Memory B cell (primary cell): ENCODE measurements around the gene CIITA.

Source experiments
- ATAC-seq: fragments of 150-1000 bp; cut with Tn5 transposase; 2 replicates; pipeline ENCODE4 v1.10.0; 2021; ENCODE audit warnings: low read depth, mild to moderate bottlenecking, moderate library complexity
- DNase-seq, 2 donors: peaks; one replicate each; pipeline ENCODE4 v3.0.0; 2022; ENCODE audit warnings: low spot score in 2 of 2
- H3K27ac Mint-ChIP-seq: one replicate; pipeline ENCODE4 v1.8.0; 2022; ENCODE audit warnings: mild to moderate bottlenecking, moderate library complexity, mixed read lengths
- H3K27me3 Mint-ChIP-seq: one replicate; pipeline ENCODE4 v1.8.0; 2022; ENCODE audit warnings: mixed read lengths
- H3K36me3 Mint-ChIP-seq: one replicate; pipeline ENCODE4 v1.8.0; 2022; ENCODE audit warnings: mild to moderate bottlenecking, mixed read lengths
- H3K4me1 Mint-ChIP-seq: one replicate; pipeline ENCODE4 v1.8.0; 2022; ENCODE audit warnings: mixed read lengths
- H3K4me3 Mint-ChIP-seq: one replicate; pipeline ENCODE4 v1.8.0; 2022; ENCODE audit warnings: mild to moderate bottlenecking, moderate library complexity, mixed read lengths
- H3K9me3 Mint-ChIP-seq: one replicate; pipeline ENCODE4 v1.8.0; 2022; ENCODE audit warnings: mixed read lengths

The CIITA gene

DNA sequence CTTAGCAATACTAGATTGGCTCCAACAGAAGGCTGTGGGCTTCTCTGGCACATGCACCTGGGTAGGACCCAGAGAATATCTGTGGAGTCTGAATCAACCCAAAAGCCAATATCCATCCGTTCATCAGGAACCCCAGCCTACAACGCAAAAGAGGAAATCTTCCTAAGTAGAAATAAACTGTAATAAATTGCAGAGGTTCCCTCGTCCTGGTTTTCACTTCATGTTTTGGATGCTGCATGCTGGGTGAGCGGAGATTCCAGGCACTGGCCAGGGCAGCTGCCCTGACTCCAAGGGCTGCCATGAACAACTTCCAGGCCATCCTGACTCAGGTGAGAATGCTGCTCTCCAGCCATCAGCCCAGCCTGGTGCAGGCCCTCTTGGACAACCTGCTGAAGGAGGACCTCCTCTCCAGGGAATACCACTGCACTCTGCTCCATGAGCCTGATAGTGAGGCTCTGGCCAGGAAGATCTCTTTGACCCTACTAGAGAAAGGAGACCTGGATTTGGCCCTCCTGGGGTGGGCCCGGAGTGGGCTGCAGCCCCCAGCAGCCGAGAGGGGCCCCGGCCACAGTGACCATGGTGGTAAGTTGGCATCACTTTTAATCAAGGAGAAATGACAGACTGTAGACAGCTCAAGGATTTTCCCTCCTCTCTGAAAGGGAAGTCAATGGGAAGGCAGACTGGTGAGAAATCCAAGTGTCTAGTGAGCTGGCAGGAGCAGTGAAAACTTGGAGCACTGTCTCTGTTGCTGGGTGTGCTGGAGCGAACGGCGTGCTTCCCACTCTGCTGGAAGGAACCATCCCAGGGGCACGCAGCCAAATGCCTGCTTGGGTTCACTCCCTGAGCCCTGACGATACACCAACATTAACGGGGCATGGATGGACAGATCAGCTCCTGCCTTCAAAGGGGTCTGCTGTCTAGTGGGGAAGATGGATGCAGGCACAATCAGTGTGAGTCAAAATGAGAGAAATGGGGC is 10.7 kb upstream of the CIITA start:
- H3K4me1 Mint-ChIP-seq = peaks cover 56% of the 10 kb centered on the region
- no peak for DNase-seq
- no peaks in the 10 kb centered on the region for H3K9me3 Mint-ChIP-seq
- no peak for ATAC-seq
- H3K4me3 Mint-ChIP-seq = peak overlapping the region; percentile 38
- no peaks in the 10 kb centered on the region for H3K27me3 Mint-ChIP-seq
- H3K36me3 Mint-ChIP-seq = peaks cover 10% of the 10 kb centered on the region
- peak overlapping the region; percentile 94 for H3K27ac Mint-ChIP-seq

DNA sequence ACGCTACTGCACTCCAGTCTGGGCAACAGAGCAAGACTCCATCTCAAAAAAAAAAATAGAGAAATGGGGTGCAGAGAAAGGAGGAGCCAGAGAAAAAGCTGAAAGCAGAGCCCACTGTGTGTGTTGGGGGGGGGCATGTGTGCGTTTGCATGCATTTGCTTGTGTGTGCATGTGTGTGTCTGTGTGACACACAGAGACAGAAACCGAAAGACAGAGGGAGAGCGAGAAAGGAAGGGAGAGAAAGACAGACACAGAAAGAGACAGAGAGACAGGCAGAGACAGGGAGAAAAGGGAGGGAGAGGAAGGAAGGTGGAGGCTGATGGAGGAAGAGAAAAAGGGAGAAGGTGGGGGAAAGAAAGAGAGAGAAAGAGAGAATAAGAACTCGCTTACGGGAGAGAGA is 9.8 kb upstream of the CIITA start:
- H3K4me1 Mint-ChIP-seq = peaks cover 63% of the 10 kb centered on the region
- peak overlapping the region; percentile 94 for H3K27ac Mint-ChIP-seq
- DNase-seq (no peak), ATAC-seq (peak; percentile 11)
- H3K4me3 Mint-ChIP-seq = peak overlapping the region; percentile 81
- no peaks in the 10 kb centered on the region for H3K27me3 Mint-ChIP-seq
- H3K36me3 Mint-ChIP-seq = peaks cover 10% of the 10 kb centered on the region
- no peaks in the 10 kb centered on the region for H3K9me3 Mint-ChIP-seq

DNA sequence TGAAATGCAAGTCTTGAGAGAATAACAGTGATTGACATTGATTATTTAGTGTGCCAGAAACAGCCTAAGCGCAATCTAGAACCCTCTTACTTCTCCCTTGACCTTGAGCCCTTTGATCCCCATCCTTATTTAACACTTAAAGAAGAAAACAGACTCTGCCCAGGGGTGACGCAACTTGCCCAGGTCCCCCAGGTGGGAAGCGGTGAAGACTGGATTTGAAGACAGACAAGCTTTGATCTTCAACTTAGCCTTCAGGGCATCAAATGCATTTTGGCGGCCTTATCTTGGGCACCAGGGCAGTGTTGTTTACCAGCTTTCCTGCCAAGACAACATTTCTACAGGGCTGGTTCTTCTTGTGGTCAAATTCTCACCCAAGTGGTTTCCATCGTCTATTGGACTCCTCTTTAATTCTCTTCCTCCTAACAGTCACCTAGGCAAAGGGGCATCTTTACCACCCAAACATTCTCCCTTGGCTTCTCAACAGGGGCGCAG is 8.9 kb upstream of the CIITA start:
- no peak for ATAC-seq
- Mint-ChIP-seq H3K27ac (peak overlapping the region; percentile 94), H3K4me1 (peaks cover 68% of the 10 kb centered on the region), H3K4me3 (peak overlapping the region; percentile 73), H3K36me3 (peaks cover 10% of the 10 kb centered on the region), H3K9me3 (no peaks in the 10 kb centered on the region), H3K27me3 (no peaks in the 10 kb centered on the region)
- DNase-seq = no peak

DNA sequence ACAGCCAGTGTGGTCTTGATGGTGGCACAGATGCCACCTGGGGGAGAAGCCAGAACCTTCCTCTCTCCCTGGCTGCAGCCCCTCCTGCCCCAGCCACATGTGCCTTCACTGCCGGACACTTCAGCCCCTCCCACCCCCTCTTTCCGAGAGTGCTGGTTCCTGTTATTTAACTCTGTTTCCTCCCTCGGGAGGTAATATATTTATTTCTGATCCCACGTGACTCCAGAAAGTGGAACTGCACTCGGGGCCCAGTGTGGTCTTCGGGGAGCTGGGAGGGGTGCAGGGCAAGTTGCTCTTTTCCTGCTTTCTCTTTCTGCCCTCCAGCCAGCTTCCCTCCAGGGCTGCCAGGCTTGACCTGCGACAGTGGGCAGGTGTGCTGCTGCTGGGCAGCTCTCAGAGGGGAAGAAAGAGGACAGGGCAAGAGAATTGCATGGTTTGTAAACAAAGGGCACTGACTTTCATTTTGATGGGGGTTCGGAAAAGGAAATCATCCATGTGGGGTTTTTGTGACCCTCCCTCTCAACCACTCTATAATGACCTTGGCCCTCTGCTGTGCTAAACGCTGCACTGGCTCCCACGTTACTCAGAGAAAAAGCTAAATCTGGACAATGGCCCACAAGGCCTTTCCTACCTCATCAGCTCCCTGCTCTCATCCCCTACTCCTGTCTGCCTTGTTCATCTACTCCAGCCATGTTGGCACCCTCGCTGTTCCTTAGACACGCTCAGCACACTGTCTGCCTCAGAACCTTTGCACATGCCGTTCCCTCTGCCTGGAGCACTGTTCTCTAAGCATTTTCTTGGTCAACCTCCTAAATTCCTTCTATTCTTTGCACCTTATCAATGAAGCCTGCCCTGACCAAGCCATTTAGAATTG is 8.2 kb upstream of the CIITA start:
- no peaks in the 10 kb centered on the region for H3K9me3 Mint-ChIP-seq
- ATAC-seq (peak; percentile 75), DNase-seq (peak; percentile 69 to 75)
- peak overlapping the region; percentile 94 for H3K27ac Mint-ChIP-seq
- peaks cover 5% of the 10 kb centered on the region for H3K36me3 Mint-ChIP-seq
- H3K4me3 Mint-ChIP-seq = peak overlapping the region; percentile 73
- H3K27me3 Mint-ChIP-seq = no peaks in the 10 kb centered on the region
- H3K4me1 Mint-ChIP-seq = peaks cover 69% of the 10 kb centered on the region

DNA sequence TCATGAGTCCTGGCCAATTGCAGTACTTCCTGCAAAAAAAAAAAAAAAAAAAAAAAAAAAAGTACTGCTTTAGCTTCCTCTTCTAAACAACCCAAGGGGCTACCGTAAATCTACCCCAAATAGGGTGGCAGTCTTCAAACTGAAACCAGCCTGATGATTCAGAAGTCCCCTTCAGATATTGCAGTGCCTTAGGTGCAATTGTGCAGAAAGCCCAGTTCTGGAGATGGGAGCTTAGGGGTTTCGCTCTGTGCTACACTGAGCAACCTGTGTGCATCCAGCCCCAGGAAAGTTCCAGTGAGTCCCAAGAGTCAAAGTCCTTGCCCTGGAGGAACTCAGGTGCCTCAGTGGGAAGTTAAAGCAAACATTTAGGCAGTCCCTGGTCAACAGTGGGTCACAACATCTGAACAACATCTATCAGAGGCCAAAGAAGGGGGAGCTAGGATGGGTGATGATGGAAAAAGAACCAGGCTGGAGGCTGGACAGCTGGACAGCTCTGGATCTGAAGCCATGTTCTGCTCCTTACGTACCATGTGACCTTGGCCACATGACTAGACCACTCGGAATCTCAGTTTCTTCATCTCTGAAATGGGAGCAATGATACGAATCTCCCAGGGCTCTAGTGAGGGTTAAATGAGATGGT is 6.7 kb upstream of the CIITA start:
- peak in 1 of 2 donors; percentile 52 for DNase-seq
- peak; percentile 52 for ATAC-seq
- H3K27me3 Mint-ChIP-seq = no peaks in the 10 kb centered on the region
- H3K36me3 Mint-ChIP-seq = no peaks in the 10 kb centered on the region
- H3K9me3 Mint-ChIP-seq = no peaks in the 10 kb centered on the region
- H3K27ac Mint-ChIP-seq = peak overlapping the region; percentile 94
- H3K4me1 Mint-ChIP-seq = peaks cover 73% of the 10 kb centered on the region
- H3K4me3 Mint-ChIP-seq = peak overlapping the region; percentile 58

DNA sequence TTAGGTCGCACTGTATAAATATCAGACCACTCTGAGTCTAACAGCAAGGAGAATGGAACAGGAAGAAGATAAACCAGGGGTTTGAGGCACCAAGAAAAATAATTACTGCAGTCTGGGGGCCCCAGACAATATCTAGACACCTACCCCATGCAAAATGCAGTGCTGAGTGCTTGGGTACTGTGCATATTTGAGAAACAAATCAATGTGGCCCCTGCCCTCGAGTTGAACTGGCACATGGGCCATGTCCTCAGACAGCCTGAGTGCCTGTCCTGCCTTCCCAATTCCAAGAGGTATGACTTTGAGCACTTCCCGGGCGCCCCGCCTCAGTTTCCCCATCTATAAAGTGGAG is 6.2 kb upstream of the CIITA start:
- H3K4me1 Mint-ChIP-seq = peaks cover 78% of the 10 kb centered on the region
- DNase-seq (no peak), ATAC-seq (no peak)
- H3K27ac Mint-ChIP-seq = peak overlapping the region; percentile 94
- no peaks in the 10 kb centered on the region for H3K27me3 Mint-ChIP-seq
- H3K9me3 Mint-ChIP-seq = no peaks in the 10 kb centered on the region
- peak overlapping the region; percentile 47 for H3K4me3 Mint-ChIP-seq
- H3K36me3 Mint-ChIP-seq = no peaks in the 10 kb centered on the region

DNA sequence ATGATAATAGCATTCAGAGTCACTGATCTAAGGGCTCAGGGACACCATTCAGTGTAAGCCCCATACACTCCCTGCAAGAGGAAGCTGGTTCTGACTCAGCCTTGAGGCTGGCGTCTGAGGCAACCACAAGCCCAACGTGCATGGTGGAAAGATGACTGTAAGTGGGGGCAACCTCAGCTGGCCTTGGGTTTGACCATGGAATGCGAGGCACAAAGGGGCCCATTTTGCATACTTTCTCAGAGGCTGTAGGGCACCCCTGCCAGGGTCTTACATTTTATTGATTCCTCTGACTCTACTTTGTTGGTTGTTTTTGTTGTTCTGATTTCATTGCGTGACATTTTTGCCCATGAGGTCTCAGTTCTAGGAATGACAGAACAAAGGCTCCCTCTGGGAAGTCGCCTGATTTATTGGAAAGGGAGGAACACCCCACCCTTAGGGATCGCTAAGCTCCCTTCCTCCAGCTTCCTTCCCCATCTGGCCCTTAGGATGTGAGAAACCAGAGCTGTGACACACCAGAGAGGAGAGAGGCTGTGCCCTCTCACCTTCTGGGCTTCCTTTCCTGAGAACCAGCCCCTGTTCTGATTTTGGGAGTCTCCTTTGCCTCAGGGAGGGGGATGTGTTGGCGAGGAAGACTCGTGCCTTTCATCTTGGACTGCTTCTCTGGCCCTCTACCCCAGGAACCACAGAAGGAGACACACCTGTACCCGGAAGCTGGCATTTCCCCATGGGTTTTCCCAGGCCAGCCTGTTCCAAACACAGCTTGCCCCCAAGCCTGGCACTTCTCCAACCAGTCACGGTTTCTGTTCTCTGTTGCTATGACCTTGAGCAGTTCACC is 5.6 kb upstream of the CIITA start:
- H3K27ac Mint-ChIP-seq = peak overlapping the region; percentile 94
- H3K27me3 Mint-ChIP-seq = no peaks in the 10 kb centered on the region
- DNase-seq = no peak
- H3K36me3 Mint-ChIP-seq = no peaks in the 10 kb centered on the region
- H3K4me3 Mint-ChIP-seq = peak overlapping the region; percentile 54
- H3K4me1 Mint-ChIP-seq = peaks cover 78% of the 10 kb centered on the region
- no peaks in the 10 kb centered on the region for H3K9me3 Mint-ChIP-seq
- peak; percentile 41 for ATAC-seq

DNA sequence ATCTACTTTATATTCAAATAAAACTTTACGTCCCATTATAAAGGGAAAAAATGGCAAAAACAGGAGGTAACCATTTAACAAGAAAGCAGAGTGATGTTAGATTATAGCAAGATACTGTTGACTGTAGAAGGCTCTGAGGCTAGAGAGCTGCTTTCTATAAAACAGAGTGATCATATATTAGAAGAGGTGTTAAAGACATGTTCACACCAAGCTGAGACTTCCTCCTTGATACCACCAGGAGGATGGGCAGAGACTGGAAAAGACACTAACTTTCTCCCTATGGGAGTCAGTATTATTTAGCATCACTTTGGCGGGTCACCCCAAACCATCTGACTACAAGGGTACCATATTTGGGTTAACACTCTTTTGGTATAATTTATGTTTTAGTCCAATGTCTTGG is 687 bp upstream of the CIITA start:
- ATAC-seq (no peak), DNase-seq (no peak)
- Mint-ChIP-seq H3K36me3 (peaks cover 32% of the 10 kb centered on the region), H3K9me3 (no peaks in the 10 kb centered on the region), H3K27ac (peak overlapping the region; percentile 95), H3K27me3 (no peaks in the 10 kb centered on the region), H3K4me3 (peak overlapping the region; percentile 99), H3K4me1 (peaks cover 51% of the 10 kb centered on the region)

DNA sequence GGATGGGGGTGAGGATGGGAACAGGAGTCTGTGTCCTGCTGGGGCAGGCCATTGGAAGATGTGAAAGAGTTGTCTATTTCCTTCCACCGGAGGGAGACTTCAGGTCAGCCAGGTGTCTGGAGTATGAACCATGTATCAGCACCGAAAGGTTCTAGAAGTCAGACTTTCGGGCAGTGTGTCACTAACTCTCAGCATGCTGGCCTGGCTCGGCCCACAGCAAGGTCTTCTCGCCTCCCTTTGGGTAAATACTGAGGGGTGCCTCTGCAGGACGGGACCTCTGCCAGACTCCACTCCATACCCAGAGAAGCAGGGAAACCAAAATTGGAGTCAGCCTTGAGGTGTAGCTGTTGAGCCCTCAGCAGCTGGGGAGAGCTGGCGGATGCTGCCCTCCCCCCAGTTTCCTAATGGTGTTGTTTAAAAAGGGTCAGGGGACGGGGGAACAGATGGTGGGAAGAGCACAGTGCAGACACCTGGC is 507 bp downstream of the CIITA start:
- Mint-ChIP-seq H3K27me3 (no peaks in the 10 kb centered on the region), H3K27ac (peak overlapping the region; percentile 95), H3K36me3 (peaks cover 38% of the 10 kb centered on the region), H3K9me3 (no peaks in the 10 kb centered on the region), H3K4me1 (peaks cover 49% of the 10 kb centered on the region), H3K4me3 (peak overlapping the region; percentile 99)
- DNase-seq (no peak), ATAC-seq (peak; percentile 7)

DNA sequence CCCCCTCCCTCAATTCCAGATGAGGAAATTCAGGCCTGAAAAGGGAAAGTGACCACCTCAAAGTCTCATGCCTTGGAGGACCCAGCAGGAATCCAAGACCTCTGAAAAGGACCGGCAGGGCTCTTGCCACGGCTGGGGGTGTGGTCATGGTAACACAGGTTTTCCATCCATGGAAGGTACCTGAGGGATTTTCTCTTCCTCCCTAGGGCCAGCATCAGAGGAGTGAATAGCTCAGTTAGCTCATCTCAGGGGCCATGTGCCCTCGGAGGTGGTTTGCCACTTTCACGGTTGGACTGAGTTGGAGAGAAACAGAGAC is 1.3 kb downstream of the CIITA start:
- Mint-ChIP-seq H3K36me3 (peaks cover 38% of the 10 kb centered on the region), H3K4me1 (peaks cover 48% of the 10 kb centered on the region), H3K27me3 (no peaks in the 10 kb centered on the region), H3K4me3 (peak overlapping the region; percentile 99), H3K27ac (peak overlapping the region; percentile 95), H3K9me3 (no peaks in the 10 kb centered on the region)
- ATAC-seq (no peak), DNase-seq (no peak)

DNA sequence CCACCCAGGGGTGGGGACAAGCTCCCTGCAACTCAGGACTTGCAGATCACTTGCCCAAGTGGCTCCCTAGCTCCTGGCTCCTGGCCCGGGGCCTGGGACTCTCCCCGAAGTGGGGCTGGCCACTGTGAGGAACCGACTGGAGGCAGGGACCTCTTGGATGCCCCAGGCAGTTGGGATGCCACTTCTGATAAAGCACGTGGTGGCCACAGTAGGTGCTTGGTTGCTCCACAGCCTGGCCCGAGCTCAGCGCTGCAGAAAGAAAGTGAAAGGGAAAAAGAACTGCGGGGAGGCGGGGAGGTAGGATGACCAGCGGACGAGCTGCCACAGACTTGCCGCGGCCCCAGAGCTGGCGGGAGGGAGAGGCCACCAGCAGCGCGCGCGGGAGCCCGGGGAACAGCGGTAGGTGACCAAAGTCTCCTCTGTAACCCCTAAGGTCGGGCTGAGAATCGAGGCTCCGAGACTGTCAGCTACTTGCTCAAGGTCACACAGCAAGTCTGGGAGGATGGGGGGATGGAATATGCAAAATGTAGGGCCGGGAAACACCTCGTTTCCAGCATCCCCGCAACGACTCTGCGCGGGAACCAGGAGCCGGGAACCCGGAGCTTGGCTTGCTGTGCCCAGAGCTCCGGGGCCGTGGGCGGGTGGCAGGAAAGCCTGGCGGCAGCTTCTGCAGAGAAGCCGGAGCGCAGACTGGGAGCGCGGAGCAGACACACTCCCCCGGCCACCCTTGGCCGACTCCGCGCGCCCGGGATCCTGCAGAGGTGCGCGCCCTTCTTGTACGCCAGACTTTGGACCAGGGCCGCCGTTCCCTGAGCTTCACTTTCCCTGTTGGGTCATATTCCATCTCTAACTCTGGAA is 1.9 kb downstream of the CIITA start:
- Mint-ChIP-seq H3K9me3 (no peaks in the 10 kb centered on the region), H3K27ac (peak overlapping the region; percentile 95), H3K27me3 (no peaks in the 10 kb centered on the region), H3K4me3 (peak overlapping the region; percentile 99), H3K4me1 (peaks cover 52% of the 10 kb centered on the region), H3K36me3 (peaks cover 44% of the 10 kb centered on the region)
- DNase-seq (no peak), ATAC-seq (no peak)
